Brain pericyte (primary cell): ENCODE measurements around the gene DAAM2.

Experiments used
- DNase-seq: peaks from one replicate; pipeline ENCODE4 v3.0.0-alpha.2; 2012; ENCODE audit warnings: low read depth, low spot score

DAAM2 gene

DNA sequence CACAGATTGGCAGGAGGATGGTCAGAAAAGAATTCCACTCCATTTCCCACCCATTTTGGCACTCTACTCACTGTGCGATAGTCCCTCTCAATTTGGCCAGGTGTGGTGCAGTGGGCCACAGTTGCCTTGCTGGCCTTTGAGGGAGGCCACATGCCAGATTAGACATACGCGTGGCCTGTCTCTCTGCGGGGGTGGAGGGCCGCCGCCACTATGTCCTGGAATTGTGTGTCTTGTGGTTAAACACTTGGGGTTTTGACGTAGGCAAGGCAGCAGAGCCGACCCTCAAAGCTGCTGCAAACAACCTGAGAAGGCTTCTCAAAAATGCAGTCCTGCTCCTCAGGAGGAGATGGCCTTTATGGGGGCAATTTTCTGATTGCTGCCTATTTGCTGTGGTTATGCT, 4.9 kb upstream of the DAAM2 start:
- DNase-seq, result no peak

DNA sequence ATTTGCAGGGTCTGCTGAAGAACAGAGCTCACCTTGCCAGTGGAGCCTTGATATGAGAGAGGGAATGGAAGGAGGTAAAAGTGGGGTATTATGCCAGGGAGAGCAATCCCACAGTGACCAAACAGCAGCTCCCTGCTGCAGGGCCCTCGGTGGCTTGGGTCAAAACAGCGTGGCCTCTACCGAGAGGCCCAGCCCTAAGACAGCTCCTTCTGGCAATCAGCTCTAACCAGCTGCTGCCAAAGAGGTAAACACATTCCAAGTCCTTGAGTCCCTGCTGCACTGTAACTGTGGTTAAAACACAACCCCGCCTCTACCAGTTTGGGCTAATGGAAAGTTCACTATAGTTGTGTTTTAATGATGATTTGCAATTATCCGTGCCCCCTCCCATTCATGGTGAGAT, 1.4 kb upstream of the DAAM2 start:
- DNase-seq, result no peak

DNA sequence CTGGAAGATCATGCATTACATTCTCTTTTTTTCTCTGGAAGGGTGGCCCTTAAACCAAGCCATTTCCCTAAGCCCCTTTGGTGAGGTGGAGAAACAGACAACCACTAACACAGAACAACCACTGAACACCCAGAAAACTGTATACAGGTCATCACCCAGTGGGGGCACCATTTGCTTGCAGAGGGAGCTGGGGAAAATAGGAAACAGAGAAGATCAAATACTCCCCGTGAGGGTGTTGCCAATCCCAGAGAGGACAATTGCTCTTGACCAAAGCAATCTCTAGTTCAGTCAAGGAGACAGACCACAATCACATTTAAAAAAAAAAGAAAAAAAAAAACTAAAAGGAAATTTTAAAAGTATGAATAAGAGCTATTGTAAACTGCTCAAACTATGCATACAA, 865 bp upstream of the DAAM2 start:
- DNase-seq, result no peak

DNA sequence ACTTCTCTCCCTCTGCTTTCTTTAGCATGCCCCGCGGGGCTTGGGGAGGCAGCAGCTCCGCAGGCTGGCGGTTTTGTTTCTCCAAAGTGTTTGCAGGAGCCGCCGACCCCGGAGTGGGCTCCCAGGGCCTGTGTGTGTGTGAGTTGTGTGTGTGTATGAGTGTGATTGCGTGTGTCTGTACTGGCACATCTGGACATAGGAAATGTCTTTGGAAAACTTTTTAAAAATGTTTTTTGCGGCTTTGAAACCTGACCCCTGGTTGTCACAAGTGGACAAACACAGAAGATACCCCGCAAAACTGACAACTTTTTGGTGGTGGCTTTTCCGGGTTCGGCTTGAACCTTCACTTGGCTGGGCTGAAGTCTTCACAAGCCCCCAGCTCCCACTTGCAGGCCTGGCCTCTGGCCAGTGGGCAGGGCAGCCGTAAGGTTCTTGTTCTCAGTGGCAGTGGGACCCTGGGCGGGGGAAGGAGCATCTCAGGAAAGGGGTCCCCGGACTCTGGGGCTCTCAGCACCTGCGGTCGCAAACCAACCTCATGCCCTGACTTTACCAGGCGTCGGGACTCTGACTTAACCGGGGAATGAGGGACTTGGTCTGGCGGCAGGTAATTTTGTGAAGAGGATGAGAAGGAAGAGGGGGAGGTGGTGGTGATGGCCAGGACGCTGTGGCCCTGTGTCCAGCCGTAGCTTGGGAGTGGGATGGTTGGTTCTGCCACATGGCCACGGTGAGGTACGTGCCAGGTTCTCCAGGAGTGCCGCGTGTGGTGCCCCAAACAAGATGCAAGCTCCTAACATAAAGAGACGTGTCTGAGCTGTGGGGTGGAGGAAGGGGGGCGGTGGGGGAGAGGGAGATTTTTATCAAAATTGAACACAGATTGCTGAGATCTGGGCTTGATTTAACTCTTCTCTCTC, 619 bp downstream of the DAAM2 start:
- DNase-seq, result no peak

DNA sequence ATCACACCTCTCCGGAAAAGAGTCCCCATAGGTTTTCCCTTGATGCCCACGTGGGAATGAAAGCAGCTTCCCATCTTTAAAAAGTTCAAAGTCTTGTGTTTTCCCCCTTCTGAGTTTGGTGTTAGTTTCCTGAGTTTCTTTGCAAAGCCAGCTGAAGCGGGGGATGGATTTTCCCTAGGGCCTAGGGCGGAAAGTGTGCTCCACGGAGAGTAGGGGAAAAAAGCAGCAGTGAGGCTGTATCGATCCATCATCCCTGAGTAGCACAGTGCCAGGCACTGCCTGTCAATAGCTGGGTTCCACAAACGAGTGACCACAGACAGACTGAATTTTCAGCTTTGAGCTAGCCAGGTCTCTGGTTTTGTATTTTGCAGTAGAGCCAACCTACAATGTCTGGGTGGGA, 1.3 kb downstream of the DAAM2 start:
- DNase-seq, result no peak

DNA sequence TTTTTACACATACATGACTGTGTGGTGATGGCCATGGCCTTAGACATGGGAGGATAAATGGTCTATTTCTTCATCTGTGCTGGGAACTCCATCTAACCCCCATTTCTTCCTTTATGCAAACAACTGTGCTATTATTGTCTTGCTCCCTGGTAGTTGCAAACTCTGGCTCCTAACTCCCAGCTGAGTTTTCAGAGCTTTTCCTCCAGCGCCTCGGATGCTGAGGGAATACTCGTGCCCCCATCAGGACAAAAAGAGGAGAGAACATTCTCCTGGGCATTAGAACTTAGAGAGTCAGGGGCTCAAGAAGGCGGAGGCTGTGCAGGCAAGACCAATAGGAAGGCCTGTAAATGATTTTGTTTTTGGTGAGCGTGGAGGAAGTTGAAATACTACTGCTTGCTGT, 2.1 kb downstream of the DAAM2 start:
- no peak for DNase-seq

DNA sequence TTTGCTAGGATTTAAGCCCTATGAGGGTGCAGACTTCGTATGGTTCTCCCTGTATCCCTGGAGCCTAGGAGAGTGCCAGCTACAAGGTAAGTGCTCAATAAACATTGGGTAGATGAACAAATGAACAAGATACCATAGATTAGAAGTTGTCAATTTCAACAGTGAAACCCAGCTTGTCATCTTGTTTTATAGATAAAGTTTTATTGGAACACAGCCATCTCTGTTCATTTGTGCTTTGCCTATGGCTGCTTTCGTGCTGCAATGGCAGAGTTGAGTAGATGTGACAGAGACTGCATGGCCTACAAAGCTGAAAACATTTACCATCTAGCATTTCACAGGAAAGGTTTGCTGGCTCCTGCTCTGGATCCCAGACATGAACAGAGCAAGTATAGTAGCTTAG, 5.6 kb downstream of the DAAM2 start:
- no peak for DNase-seq

DNA sequence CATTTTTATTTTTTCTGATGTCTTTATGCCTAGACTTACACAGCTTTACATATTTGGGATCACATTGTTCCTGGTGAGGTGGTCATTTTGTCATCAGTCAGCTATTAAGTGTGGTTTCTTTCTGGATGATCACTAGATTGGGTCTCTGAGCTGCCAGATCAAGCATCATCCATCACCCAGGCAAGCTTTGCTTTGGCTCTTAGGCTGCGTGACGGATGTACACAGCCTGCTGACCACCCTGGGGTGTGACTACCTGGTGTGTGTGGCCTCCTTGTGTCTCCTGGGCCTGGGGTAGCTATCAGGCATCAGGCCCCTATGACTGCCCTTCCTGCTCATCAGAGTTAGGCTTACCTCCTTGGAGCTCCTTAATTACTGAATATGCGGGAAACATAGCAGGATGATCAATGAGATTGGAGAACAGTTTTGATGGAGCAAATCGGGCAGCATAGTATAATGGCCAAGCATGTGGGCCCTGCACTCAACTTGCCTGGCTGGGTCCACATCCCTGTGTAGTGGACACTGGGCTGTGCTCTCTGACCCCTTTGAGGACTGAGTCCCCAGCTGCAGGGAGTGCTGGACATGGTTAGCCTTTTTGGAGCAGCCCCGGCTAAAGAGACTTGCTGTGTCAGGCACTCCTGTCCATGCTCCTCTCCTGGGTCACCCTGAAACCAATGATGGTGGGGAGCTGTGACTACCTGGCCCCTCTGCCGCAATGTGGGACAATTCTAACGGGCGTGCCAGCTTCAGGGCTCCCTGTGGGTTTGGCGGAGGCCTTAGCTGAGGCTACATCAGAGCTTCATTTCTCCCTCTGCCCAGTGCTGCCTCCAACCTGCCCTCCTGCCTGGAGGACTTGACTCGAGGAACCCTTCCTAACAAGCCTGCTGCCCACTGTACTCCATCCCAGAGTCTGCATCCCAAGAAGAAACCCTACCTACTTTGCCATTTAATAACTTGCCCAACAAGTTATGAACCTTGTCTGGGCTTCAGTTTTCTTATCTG, 8.2 kb downstream of the DAAM2 start:
- DNase-seq, result no peak

DNA sequence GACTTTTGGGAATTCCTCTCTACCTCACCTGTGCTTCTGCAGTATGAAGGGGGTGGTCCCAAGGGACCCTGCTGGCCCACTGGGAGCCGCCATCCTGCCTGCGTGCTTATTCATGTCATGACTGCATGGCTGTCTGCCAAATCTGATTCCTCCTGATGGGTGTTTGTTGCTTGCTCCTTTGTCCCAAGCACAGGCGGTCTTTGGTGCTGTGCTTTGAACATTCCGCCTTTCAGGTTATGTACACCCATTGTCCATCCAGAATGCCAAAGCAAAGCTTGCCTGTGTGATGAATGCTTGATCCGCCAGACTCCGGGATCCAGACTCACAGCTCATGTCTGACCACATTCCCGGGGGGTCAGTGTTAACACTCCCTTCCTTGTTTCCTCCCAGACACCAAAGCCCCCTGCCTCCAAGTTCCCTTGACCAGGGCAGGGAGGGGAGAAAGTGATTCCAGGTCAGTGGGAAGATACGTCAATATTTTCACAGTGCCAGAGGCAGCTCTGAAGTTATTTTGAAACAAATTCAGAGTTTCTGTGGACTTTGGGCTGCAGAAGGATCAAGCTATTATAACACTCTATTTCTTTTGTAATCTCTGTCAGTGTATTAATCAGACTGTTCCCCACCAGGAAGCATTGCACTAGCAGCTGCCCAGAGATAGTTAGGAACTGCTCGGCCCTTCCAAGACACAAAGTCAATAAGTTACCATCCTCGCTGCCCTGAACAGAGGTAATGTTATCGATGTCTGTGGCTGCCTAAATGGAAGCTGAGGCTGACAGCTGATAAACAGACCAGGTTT, 9.5 kb downstream of the DAAM2 start:
- DNase-seq, result no peak

DNA sequence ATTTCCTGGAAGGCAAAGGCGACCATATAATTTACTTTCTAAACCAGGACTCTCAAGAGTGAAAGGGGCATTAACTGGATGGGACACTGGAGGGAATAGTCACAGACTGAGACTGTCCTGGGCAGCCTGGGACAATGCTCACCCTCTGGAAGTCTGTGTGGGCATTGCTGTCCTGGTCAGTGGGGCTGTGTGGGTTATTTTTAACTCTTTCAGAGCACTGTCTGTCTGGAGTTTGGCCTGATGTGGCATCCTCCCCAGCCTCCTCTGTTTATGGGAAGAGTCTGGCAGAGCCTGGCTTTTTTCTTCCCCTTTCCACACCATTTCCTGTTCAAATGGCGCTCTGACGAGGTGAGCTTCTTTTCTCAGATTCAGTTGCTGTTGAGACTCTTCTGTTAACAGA, 11.7 kb downstream of the DAAM2 start:
- DNase-seq, result no peak

DNA sequence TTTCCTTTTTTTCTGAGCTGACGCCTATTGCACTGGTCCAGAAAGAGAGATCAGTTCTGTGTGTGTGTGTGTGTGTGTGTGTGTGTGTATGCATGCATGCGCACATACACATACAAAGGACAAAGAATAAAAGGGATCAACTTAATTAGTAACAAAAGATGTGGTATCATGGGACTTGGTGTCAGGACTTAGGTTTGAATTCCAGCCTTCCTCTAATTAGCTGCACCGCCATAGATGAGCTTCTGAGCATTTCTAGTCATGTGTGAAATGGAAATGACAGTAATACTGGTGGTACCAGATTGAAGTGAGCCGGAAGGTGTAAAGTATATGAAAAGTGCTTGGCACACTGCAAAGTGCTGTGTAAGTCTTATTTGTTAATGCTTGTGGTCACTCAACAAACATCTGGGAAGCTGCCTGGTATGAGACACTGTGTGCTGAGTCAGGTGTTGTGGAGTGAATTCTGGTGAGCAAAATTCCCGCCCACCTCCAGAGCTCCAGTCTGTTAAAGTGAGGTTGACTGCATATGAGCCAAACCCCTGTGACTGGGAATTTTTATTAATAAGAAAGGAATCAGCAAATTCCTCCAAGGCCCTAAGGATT, 12.4 kb downstream of the DAAM2 start:
- DNase-seq, result no peak

DNA sequence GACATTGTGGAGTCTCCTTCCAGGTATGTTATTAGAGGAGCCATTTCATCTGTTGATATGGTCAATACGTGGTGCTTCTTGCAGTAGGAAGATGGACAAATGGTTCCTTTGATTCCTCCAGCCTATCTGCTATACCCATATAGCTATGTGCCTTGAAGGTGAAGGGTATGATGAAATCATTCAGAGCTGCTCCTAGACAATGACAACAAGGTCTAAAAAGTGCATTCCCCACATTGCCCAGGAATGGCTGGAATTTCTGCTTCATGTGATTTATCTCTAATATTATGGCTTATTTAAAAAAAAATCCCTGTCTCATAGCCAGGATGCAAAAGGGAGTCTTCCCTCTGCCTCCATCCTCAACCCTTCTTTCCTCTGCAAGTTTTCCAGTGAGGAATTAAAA, 14.1 kb downstream of the DAAM2 start:
- no peak for DNase-seq

DNA sequence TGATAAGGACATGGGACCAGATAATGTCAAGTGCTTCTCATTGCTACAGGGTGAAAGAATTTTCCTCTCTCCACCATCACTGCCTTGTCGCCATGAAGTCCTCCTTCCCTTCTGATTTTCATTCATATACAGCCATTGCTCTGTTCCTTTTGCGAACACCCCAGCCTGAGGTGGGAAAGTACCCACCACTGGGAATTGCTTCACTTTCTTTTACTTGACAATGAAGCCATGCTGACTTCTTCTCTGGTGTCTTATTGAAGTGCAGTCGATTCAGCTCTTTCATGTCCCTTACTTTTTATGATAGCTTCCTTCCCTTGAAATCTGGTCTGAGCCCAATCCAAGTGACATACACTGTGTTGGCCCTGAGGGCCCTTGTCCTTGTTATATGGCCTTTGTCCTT, 16.2 kb downstream of the DAAM2 start:
- DNase-seq, result no peak

DNA sequence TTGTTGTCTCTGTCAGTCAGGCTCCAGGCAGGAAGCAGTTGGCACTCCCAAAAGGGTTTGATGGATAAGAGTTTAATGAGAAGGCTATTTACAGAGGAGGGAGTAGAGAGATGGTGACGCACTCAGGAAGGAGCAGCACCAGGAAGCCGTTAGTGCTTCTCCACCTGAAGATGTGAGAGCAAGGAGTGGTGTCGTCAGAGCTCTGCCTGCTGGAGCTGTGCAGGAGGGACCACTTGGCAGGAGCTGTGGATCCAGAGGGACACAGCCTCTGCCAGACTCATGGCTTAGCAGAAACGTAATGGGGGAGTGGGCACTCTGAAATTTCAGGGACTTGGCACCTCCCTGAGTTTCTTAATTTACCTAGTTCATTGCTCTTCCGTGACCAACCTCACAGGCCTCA, 16.8 kb downstream of the DAAM2 start:
- DNase-seq, result no peak

DNA sequence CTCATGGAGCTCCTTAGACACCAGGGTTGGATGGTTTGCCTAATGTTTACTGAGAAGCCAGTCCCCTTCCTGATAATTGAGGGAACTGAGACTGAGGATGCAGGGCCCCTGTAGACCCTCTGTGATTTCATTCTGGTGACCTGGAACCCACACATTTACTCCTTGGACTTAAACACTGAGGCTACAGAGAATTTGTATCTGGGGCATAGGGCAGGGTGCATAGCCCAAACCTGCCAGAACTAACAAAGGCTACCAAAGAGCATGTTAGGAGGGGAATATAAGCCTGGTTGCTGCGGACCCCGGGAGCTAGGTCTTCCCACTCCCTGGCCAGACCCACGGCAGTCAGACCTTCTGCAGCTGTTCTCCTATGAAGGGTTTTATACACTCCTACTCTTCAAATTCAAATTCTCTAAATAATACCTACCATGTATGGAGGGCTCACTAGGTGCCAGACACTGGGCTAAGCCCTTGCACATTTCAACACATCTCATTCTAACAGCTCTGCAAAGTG, 19.7 kb downstream of the DAAM2 start:
- DNase-seq, result no peak

DNA sequence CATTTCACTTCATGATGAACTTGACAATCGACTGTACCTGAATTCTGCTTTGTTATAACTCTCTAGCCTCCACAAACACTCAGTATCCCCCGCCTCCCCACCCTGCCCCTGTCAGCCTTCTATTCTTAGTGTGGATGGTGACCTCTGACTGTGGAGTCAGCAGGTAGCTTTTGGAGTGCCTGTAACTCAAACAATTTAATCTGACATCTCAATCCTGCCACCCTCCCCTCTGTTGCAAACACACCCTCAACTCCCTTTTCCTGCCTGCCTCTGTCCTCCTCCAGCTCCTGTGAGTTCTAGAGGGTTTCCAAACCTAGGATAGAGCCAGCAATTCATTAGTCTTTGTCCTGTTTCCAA, 20.3 kb downstream of the DAAM2 start:
- DNase-seq, result no peak

DNA sequence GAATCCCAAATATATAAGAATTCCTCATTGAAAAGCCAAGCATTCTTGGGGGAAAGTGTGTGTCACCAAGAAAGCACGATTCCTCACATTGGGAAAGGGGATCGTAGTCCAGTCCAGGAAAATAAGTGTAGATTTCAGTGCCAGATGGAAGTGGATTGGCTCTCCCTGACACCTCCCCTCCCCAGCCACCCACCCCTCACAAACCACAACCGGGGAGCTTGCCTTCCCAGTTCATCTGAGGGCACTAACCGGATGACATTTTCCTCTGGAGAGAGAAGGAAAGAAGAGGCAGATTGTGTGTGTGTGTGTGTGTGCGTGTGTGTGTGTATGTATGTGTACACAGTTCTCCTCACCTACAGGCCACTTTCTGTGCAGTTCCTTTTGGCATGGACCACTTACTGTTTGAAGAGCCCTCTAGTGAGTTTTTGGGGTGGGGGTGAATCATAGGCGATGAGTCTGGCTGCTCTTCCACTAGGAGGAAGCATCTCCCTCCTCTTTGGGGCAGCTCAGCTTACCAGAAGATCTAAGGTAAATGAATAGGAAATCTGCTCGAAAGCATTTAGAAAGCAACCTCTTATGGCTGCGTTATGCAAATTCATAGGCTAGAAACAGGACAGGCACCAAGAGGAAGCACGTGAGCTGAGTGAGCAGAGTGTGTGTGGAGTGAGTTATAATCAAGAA, 20.8 kb downstream of the DAAM2 start:
- DNase-seq, result no peak

DNA sequence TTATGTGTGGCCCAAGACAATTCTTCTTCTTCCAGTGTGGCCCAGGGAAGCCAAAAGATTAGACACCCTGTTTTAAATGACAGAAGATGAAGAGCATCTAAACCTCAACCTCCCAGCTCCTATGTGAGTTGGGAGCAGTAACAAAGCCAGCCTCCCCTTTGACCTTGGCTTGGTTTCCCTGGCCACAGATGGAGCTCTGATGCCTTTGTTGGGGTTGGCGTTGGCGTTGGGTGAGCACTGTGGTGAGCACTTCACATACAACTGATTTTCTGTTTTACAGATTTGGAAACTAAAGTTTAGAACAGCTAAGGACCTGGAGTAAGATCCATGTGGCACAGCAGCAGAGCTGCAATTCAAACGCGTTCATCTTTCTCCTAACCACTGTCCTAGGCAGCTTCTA, 22.1 kb downstream of the DAAM2 start:
- no peak for DNase-seq

DNA sequence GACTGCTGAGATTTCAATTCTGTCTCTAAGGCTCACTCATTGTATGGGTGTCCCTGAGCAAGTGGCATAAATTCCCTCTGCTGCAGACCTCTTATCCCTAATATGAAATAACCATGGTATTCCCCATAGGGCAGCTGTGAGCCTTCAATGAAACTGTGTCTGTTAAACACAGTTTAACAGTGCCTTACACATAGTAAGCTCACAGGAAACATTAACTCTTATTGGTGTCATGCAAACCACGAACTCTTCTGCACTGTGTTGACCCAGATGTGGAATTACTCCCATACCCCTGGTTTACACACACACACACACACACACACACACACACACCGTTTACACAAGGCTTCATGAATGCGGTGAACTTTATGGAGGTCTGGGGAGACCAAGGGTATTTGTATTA, 23.2 kb downstream of the DAAM2 start:
- DNase-seq, result no peak

DNA sequence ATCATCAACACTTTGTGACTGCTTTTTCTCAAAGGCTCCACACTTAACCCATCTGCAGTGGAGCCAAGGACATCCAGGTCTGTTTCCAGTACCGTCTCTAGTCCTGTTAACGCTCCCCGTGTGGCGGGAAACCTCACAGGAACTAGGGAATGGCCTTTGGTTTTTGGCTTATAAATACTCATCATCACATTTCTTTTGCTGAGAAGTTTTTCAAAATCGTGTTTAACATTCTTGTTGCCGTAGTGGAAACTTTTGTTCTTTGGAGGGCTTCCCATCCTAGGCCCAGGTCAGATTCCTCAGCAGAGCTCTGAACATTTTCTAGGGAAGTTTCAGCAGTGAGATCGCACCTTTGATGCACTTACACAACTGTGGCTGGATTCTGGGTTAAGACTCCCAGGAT, 24.6 kb downstream of the DAAM2 start:
- DNase-seq, result no peak

DNA sequence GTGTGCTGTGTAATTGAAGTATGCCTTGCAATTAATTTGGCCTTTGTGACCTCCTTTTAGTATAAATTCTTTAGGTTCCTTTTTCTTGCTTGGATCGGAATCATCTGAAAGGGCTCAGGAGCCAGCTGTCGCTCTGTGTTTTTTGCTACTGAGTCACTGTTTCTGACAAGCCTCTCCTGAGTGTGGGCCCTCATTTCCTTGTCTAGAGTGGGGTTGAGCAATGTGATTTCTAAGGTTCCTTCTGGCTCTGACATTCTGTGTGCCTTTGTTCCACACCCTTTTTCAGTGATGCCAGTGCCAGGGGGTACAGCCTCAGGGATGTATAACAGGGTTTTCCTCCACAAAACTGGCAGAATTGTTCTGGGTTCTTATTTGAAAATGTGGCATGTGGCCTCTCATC, 26.5 kb downstream of the DAAM2 start:
- no peak for DNase-seq
